Measurements from ENCODE around the gene NMUR1.

The NMUR1 gene

DNA sequence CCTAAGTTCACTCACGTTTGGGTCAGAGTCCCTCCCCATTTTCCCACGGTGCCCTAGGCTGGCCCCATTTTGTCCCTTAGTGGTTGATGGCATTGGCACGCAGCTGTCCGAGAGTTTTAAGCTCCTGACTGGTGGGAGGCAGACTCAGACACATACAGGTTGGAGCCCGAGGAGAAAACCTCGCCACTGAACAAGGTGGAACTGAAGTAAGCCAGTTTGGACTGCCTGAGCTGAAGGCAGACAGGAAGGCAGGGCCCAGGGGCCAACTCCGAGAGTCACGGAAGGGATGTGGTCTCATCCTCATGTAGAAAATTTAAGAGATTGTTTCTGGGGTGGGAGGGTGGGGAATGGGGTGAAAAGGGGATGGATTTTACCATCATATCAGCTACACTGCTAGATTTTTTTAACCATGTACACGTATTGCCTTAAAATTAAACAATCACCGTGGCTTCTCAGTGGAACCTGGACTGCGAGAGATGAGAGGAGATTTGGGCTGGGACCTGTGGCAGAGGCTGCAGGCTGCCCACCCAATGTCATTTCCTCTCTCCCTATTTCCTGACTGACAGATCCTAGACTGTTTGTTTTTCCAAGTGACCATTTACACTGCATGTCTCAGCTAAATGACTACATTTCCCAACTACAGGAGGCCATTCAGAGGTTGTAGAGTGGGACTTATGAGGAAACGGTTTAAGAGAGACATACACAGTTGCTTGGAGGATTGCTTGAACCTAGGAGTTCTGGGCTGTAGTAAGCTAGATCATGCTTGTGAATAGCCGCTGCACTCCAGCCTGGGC is 19.4 kb upstream of the NMUR1 start:
- no peak for DNase-seq

DNA sequence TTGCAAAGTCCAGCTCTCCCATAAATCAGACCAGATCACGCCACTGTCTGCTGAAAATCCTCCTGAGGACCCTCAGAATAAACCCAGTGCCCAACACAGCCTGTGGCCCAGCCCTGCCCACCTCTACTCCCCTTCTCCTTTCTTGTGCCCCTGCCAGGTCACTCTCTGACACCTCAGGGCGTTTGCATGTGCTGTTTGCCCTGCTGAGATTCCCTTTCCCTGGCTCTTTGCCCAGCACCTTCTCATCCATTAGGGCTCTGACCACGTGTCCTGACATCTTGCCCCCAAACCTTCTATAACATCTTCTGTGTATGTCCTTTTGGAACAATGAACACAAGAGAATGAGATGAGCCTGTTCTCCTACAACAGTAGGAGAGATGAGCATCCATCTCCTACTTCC is 18.5 kb upstream of the NMUR1 start:
- DNase-seq: no peak

- DNase-seq: no peak
These were observed 17.3 kb upstream of the NMUR1 start for GRCh38 chr2:231547315-231548110.

DNA sequence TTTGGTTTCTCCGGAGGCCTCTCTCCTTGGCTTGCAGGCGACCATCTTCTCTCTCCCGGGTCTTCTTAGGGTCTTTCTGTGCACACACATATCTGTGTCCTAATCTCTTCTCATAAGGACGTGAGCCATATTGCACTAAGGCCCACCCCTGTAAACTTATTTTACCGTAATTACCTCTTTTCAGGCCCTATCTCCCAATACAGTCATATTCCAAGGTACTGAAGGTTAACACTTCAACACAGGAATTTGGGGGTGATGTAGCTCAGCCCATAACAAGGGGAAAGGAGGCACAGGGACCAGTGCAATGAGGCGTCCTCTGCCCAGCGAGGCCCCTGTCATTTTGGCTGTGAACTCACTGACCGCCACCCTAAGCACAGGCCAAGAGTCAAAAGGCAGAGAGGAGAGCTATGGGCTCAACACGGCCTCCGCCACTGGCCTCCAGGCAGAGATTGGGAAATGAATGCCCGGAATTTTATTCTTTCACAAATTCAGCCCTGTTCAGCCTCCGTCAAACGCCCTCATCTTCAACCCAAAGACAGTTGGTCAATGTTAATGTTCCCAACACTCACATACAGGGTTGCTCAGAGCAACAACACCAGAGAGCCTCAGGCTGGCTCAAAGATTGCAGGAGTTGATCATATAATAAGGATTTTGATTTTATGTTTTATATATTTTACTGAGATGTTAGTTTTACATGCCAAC is 15.9 kb upstream of the NMUR1 start:
- DNase-seq: no peak

- no peak for DNase-seq
These were observed 15.1 kb upstream of the NMUR1 start for GRCh38 chr2:231545105-231545902.

DNA sequence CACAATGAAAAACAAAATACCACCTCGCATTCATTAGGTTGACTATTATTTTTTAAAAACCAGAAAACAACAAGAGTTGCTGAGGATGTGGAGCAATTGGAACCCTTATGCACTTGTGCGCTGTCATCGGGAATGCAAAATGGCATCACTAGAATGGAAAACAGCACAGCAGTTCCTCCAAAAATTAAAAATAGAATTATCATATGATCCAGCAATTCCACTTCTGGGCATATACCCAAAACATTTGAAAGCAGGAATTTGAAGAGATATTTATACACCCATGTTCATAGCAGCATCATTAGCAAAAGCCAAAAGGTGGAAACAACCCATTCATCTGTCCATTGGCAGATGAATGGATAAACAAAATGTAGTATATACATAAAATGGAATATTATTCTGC is 11.9 kb upstream of the NMUR1 start:
- no peak for DNase-seq

GRCh38 chr2:231541645-231542044 is 11.4 kb upstream of the NMUR1 start:
- DNase-seq: no peak

GRCh38 chr2:231539991-231540390 is 9.7 kb upstream of the NMUR1 start:
- DNase-seq: no peak

- no peak for DNase-seq
These were observed 5.7 kb upstream of the NMUR1 start for GRCh38 chr2:231535961-231536360.

- no peak for DNase-seq
These were observed 3.5 kb upstream of the NMUR1 start for GRCh38 chr2:231533777-231534125.

GRCh38 chr2:231533086-231533776 is 3.0 kb upstream of the NMUR1 start:
- DNase-seq: no peak

GRCh38 chr2:231532756-231533035 is 2.5 kb upstream of the NMUR1 start:
- DNase-seq: no peak

DNA sequence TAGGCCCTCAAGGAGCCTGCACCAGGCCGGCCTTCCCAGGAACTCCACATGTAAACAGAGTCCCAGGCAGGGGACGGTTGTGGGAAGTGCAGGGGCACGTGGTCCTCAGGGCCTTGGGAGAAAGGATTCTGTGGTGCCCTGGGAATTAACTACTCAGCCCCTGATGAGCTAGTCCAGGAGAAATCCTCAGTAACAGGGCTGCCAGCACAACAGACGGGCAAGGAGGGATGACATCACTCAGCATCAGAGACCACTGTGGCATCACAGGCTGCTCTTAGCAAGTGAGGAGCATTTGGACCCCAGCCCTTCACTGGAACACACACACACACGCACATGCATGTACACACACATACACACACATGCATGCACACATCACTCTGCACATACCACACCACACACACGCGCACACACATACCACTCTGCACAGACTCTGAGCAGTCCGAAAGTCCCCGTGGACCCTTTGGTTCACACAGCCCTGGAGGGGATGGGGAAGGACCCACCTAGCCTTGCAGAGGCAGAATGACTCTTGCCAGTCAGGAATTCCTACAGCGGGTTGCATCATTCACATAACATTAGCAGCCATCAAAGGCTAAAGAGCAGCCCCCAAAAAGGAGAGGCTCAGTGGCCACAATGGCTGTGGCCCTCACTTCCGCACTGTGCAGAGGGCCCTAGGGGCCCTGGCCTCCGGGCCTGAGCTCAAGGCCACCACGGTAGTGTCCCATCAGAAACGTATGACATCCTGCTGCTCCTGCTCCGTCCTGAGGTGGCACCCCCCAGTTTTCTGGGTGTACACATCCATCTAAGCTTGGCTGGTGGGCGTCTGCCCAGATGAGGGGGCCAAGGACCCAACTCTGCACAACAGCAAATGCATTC is 1.9 kb upstream of the NMUR1 start:
- DNase-seq: no peak

- DNase-seq: no peak
These were observed 1.2 kb upstream of the NMUR1 start for GRCh38 chr2:231531466-231531865.

DNA sequence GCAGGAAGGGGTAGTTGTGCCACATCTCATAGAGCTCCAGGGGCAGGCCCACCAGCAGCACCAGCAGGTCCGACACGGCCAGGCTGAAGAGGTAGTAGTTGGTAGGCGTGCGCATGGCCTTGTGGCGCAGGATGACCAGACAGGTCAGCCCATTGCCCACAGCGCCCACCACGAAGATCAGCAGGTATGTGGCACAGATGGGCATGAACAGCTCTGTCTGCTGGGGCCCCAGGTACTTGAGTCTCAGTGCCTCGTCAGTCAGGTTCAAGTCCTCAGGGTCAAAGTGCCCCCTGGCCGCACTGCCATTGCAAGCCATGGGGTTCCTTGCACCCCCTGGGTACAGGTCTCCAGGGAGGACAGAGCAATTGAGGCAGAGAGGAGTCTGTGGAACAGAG is 1.6 kb downstream of the NMUR1 start:
- DNase-seq: no peak

GRCh38 chr2:231527955-231528635 is 2.1 kb downstream of the NMUR1 start:
- no peak for DNase-seq

DNA sequence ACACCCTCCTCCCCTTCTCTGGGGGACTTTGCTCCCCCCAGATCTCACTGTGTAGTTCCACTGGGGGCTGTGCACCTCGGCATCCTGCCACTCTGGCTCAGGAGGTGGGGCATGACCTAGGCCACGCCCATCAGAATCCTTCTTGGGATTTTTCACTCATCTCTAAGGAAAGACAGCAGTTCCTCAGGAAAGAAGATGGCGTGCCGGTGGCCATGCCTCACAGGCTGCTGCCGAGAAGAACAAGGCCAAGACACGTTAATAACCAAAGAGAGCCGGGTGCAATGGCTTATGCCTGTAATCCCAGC is 3.2 kb downstream of the NMUR1 start:
- DNase-seq: no peak

GRCh38 chr2:231526341-231527090 is 3.7 kb downstream of the NMUR1 start:
- DNase-seq: no peak

DNA sequence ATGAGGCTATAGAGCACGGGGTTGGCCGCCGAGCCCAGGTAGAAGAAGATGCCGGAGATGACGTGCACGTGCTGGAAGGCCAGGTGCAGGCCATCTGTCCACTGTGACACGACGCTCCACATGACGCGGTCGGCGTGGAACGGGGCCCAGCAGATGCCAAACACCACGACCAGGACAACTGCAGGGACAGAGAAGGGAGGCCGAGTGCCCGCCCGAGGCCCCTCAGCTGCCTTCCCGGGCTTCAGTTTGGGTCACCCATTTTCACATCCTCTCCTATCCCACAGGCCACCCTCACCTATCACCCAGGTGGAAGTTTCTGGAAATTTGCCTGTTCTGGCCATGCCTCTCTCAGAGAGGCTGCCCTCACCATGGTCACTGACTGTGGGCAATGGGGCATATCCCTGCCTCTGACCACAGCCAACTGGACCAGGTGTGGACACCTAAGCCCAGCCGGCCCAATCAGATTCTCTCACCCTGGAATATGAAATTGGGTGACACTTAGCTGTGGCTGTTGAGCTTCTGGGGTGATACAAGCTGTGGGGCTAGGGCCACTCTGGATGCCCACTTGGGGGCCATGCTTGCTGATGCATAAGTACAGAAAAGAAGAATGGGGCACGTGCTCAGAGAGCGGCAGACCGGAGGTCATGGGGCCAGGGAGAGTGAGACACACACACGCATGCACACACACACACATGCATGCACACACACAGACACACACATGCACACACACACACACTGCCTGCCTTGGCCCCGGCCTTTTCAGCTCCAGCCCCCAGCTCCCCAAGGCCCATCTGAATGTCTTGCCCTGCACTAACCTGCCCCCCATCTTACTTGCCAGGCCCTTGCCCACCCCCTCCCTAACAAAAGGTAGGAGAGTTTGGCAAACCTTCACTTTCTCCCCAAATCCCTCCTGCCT is 4.7 kb downstream of the NMUR1 start:
- no peak for DNase-seq
